Upper lobe of left lung (tissue), 6 donors: ENCODE results near the gene ZNRF1. TPM values are rescaled to one million over a fixed set of nuclear protein-coding genes. Genes with fewer than 3 reads are reported as not detected.

Source experiments
- ATAC-seq, 2 donors: fragments of 200-7000 bp; cut with Tn5 transposase; one replicate each; pipeline ENCODE4 v1.9.1; 2022; ENCODE audit warnings: mild to moderate bottlenecking in 2 of 2, moderate library complexity in 2 of 2; ENCODE audit not compliant: low FRiP score in 2 of 2
- DNase-seq, 2 donors: peaks; one replicate each; pipeline ENCODE4 v3.0.0-alpha.2; 2019 to 2020
- H3K27ac ChIP-seq, 4 donors: fragments of 200-600 bp; sonication (generic); one replicate each; pipeline ENCODE4 v1.5.1; 2016 to 2019
- H3K27me3 ChIP-seq, 4 donors: fragments of 200-600 bp; sonication (generic); one replicate each; pipeline ENCODE4 v1.5.1; 2017 to 2019
- H3K36me3 ChIP-seq, 4 donors: fragments of 200-600 bp; sonication (generic); one replicate each; pipeline ENCODE4 v1.5.1; 2016 to 2019
- H3K4me1 ChIP-seq, 4 donors: fragments of 200-600 bp; sonication (generic); one replicate each; pipeline ENCODE4 v1.5.1; 2018 to 2019
- H3K4me3 ChIP-seq, 4 donors: fragments of 200-600 bp; sonication (generic); one replicate each; pipeline ENCODE4 v1.5.1; 2017 to 2019; ENCODE audit warnings: mild to moderate bottlenecking in 2 of 4, moderate library complexity in 1 of 4
- H3K9me3 ChIP-seq, 4 donors: fragments of 200-600 bp; sonication (generic); one replicate each; pipeline ENCODE4 v1.5.1; 2018 to 2019
- EP300 ChIP-seq, 4 donors: sonication (generic); formaldehyde crosslinking; IDR thresholded peaks; one replicate each; pipeline ENCODE4 v1.5.1; 2017; ENCODE audit warnings: antibody characterized with exemption in 4 of 4, control low read depth in 2 of 4
- POLR2A ChIP-seq, 4 donors: fragments of 450-650 bp; IDR thresholded peaks; one replicate each; pipeline ENCODE4 v1.5.1; 2016 to 2017; ENCODE audit warnings: antibody characterized with exemption in 4 of 4, mild to moderate bottlenecking in 2 of 4
- POLR2AphosphoS5 ChIP-seq, 2 donors: sonication (generic); formaldehyde crosslinking; IDR thresholded peaks; one replicate each; pipeline ENCODE4 v1.5.1; 2017; ENCODE audit warnings: antibody characterized with exemption in 2 of 2
- WGBS, 2 donors: methylation state at CpG; one replicate each; pipeline ENCODE4 v1.1.5; 2017 to 2018; 5-methylcytosine and 5-hydroxymethylcytosine counted together
- total RNA-seq, 6 donors: library from RNA; depleted of rRNA in 4 of 6; stranded (reverse); fragments of >200 nt in 4 of 6; gene quantifications; one replicate each; pipeline versions ENCODE4 v1.1.0 to v1.2.1, GENCODE V29; 2016 to 2021
- TF ChIP-seq, protein P1 (sequence below), 6 experiments: fragments of 450-650 bp in 4 of 6; fragments of 200-600 bp in 2 of 6; sonication (generic) in 2 of 6; IDR thresholded peaks; one replicate each; pipeline ENCODE4 v1.5.1; 2016 to 2019; ENCODE audit warnings: antibody characterized with exemption in 6 of 6
- donor health status: DM: no; HTN: no; CAD: no; lungs with moderate emphysema.
- donor health status: DM: no; HTN: yes; CAD: no; lungs with severe emphysema.

ZNRF1 gene
- total RNA-seq, 6 donors from 2014 or later, result 18.5 to 40.0 (median 27.1) TPM

DNA sequence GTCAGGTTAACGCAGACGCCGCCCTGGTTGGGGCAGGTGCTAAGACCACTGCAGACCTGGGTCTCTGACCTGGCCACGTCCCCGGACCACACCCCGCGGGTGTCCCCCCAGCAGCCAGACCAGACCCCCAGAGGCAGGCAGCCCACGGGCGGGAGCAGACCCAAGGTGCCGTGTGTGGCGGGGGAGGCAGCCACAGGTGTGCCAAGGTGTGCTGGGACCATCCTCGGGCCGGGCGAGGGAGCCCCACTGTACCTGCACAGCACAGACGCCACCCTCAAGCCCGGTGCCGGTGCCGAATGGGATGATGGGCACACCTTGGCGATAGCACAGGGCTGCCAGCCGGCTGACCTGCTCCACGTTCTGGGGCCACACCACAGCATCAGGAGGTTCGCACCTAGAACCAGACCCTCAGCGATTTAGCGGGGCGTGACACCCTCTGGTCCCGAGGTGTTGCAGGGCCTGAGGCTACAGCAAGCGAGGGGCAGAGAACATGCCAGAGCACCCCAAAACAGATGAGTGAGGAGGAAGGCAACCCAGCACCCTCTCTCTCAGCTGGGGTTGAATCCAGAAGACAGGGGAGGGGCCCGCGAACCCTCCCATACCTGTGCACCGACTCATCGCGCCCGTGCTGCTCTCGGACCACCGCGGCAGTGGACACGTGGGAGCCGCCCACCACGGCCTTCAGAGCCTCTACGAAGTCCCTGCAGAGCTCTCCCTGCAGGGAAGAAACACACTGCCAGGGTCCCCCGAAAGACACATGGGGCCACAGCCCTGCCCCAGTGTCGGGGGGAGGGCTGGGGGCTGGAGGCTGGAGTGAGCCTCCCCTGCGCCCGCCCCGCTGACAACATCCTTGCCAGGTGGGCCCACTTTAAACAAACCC, 116.4 kb downstream of the ZNRF1 start:
- Histone ChIP-seq H3K27me3 (no peaks in the 10 kb centered on the region), H3K9me3 (no peaks in the 10 kb centered on the region), H3K36me3 (peaks cover 0 to 3% (median 0%) of the 10 kb centered on the region in 4 donors), H3K27ac (peak overlapping the region in 1 of 4 donors; percentile 69), H3K4me3 (peak overlapping the region in 2 of 4 donors; percentile 58 to 59), H3K4me1 (peaks cover 28 to 54% (median 45%) of the 10 kb centered on the region in 4 donors)
- WGBS, 2 donors, result 87 to 93% methylated on average over 14 to 29 of the region's 45 CpGs
- DNase-seq, result peak in 1 of 2 donors; percentile 82
- no peak for ATAC-seq
- TF ChIP-seq POLR2A (IDR thresholded peaks at IDR 0.05), result no peak
- TF ChIP-seq, protein P1, sequence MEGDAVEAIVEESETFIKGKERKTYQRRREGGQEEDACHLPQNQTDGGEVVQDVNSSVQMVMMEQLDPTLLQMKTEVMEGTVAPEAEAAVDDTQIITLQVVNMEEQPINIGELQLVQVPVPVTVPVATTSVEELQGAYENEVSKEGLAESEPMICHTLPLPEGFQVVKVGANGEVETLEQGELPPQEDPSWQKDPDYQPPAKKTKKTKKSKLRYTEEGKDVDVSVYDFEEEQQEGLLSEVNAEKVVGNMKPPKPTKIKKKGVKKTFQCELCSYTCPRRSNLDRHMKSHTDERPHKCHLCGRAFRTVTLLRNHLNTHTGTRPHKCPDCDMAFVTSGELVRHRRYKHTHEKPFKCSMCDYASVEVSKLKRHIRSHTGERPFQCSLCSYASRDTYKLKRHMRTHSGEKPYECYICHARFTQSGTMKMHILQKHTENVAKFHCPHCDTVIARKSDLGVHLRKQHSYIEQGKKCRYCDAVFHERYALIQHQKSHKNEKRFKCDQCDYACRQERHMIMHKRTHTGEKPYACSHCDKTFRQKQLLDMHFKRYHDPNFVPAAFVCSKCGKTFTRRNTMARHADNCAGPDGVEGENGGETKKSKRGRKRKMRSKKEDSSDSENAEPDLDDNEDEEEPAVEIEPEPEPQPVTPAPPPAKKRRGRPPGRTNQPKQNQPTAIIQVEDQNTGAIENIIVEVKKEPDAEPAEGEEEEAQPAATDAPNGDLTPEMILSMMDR (IDR thresholded peaks at IDR 0.05), result no peak
- no peak for TF ChIP-seq POLR2AphosphoS5 (IDR thresholded peaks at IDR 0.05)
- TF ChIP-seq EP300 (IDR thresholded peaks at IDR 0.05), result no peak

DNA sequence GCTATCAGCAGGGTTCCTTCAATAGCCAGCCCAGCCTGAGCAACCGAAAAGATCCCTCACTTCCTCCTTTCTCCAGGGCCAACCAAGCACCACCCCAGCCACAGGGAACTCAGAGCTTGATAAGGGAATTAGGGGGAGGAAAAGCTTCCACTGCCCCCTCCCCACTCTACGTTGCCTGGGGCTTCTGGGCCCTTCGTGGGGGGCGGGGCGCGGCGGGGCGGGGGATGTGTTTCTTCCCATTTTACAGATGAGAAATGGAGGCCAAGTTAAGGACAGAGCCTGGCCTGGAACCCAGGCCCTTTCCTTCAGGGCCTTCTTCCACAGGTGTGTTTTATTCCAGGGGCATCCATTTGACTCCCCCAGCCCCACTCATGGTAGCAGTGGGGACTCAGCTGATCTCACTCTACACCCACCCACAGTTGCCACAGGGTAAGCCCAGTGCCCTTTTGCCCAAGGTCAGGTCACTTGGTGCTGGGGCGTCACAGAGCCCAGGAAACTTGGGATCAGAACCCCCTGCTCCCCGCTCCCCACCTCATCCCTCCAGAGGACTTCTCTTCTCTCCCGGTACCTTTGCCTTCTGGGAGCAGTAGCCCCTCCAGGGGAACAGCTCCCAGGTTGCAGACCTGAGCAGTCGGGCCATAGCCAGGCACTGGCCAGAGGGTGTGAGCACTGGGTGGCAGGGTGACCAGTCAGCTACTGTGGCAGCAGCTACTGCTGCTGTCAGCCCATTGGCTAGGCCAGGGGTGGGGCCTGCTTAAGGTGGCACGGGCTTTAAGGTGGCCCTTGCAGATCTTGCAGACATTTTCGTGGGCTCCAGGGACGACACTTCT, 117.5 kb downstream of the ZNRF1 start, which contains the start of gene LDHD:
Gene LDHD, minus strand, starts transcription at position 700 of the 830 bp plus-strand sequence. Its CDS starts 60 bp downstream, at position 640.
- peak; percentile 95 to 96 for ATAC-seq
- H3K4me1 ChIP-seq, result peaks cover 18 to 43% (median 34%) of the 10 kb centered on the region in 4 donors
- 36 to 44% methylated on average over 13 to 14 of the region's 15 CpGs for WGBS, 2 donors
- peaks cover 0 to 3% (median 0%) of the 10 kb centered on the region in 4 donors for H3K36me3 ChIP-seq
- peak; percentile 84 to 96 for DNase-seq
- TF ChIP-seq POLR2AphosphoS5 (IDR thresholded peaks at IDR 0.05) (peak; percentile 47 to 94), EP300 (IDR thresholded peaks at IDR 0.05) (peak in 1 of 4 donors; percentile 18), POLR2A (IDR thresholded peaks at IDR 0.05) (peak in 3 of 4 donors; percentile 52 to 77 (median 57))
- TF ChIP-seq, protein P1 (IDR thresholded peaks at IDR 0.05), result peak in 1 of 6 experiments; percentile 11
- peaks cover 0 to 4% (median 0%) of the 10 kb centered on the region in 4 donors for H3K9me3 ChIP-seq
- no peaks in the 10 kb centered on the region for H3K27me3 ChIP-seq
- H3K4me3 ChIP-seq, result peak within 1 kb of the TSS; percentile 39 to 59 (median 50)
- peak within 1 kb of the TSS; percentile 26 to 85 (median 69) for H3K27ac ChIP-seq

DNA sequence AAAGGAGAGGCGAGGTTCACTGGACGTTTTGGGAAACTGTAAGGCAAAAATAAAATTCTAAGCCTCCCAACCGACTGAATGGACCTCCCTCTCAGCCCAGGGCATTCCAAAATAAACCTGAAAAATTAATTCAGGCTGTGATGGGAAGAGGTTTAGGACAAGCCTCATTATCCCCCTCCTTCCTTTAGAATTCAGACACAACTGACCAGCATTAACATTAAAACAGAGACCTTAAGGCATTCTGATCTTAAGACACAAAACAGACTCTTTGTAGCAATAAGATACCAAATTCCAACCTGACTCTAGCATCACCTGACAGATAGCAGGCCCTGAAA, 118.1 kb downstream of the ZNRF1 start:
- Histone ChIP-seq H3K9me3 (peaks cover 3 to 10% (median 3%) of the 10 kb centered on the region in 4 donors), H3K4me1 (peaks cover 12 to 37% (median 28%) of the 10 kb centered on the region in 4 donors), H3K4me3 (peak overlapping the region in 2 of 4 donors; percentile 58 to 59), H3K27me3 (no peaks in the 10 kb centered on the region), H3K36me3 (peaks cover 0 to 3% (median 0%) of the 10 kb centered on the region in 4 donors), H3K27ac (peak overlapping the region in 1 of 4 donors; percentile 69)
- WGBS, 2 donors, result 29 to 35% methylated on average over 3 of the region's 3 CpGs
- DNase-seq (no peak), ATAC-seq (no peak)
- TF ChIP-seq POLR2AphosphoS5 (IDR thresholded peaks at IDR 0.05) (no peak), POLR2A (IDR thresholded peaks at IDR 0.05) (no peak), EP300 (IDR thresholded peaks at IDR 0.05) (no peak)
- TF ChIP-seq, protein P1 (IDR thresholded peaks at IDR 0.05), result no peak

DNA sequence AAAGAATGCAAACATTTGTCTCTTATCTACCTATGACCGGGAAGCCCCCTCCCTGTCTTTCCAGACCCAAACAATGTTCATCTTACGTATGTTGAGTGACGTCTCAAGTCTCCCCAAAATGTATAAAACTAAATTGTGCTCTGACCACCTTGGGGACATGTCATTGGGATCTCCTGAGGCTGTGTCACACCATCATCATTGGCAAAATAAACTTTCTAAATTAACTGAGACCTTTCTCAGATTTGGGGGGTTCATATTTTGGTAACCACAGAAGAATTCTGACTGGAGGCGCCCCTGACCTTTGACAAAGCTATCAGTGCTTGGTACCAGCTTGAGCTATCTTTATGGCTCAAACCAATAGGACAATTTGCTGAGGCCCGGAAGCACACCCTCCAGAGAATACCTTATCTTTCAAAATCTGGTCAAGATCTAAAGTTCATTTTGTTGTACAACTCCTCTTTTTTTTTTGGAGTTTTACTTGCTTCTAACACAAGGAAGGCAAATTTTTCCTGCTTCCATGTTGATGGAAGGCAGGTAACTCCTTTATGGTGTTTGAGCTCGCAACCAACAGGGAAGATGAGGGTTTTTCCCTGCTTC, 120.2 kb downstream of the ZNRF1 start:
- TF ChIP-seq EP300 (IDR thresholded peaks at IDR 0.05), result no peak
- no peak for TF ChIP-seq POLR2A (IDR thresholded peaks at IDR 0.05)
- TF ChIP-seq POLR2AphosphoS5 (IDR thresholded peaks at IDR 0.05), result no peak
- TF ChIP-seq, protein P1 (IDR thresholded peaks at IDR 0.05), result no peak
- Histone ChIP-seq H3K4me1 (peaks cover 12 to 25% (median 15%) of the 10 kb centered on the region in 4 donors), H3K27ac (no peak overlapping the region), H3K9me3 (peaks cover 3 to 18% (median 6%) of the 10 kb centered on the region in 4 donors), H3K36me3 (no peaks in the 10 kb centered on the region), H3K27me3 (no peaks in the 10 kb centered on the region), H3K4me3 (no peak overlapping the region)
- WGBS, 2 donors, result 85 to 89% methylated on average over 6 of the region's 6 CpGs
- no peak for DNase-seq
- no peak for ATAC-seq
